GM21786 (cell line): ENCODE measurements around the gene OGFOD1.

Source experiments
- ATAC-seq: cut with Tn5 transposase; IDR thresholded peaks from one replicate; pipeline ENCODE4 v1.9.1; 2021; ENCODE audit not compliant: unreplicated experiment

Gene OGFOD1

DNA sequence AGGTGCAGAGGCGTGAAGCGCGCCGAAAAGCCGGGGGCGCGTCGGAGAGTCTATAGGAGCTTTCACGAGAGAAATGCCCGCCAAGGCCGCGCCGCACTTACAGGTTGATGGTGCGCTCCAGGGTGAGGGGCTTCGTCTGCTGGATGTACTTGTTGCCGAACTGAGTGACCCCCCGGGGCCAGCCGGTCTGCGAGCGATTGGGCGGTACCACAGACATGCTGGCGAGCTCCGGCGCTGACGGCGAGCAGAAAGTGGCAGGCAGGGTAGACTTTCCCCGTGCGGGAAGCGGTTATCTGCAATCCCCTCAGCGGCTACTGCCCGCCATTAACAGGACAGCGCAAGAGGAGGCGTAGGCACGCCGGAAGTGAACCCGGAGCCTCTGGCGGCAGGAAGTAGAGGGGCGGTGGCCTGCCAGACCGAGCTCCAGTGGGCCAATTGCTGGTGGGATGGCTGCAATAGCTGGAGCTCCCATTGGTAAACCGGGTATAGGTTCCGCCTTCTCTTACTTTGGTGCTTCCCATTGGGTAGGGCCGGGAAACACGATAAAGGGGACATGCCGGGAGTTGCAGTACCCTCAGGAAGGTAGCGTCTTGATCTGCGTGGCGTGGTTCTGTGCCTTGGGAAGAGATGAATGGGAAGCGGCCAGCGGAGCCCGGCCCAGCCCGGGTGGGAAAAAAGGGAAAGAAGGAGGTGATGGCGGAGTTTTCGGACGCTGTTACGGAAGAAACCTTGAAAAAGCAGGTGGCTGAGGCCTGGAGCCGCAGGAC lies at the start of gene OGFOD1, which contains the start of gene NUDT21:
OGFOD1 (plus strand) TSS at position 569 of the 767 bp plus-strand sequence; CDS start at position 628, 59 bp downstream.
NUDT21 (minus strand) TSS at position 347 of the 767 bp plus-strand sequence; CDS start at position 217, 130 bp downstream.
- peak; percentile 97 for ATAC-seq

DNA sequence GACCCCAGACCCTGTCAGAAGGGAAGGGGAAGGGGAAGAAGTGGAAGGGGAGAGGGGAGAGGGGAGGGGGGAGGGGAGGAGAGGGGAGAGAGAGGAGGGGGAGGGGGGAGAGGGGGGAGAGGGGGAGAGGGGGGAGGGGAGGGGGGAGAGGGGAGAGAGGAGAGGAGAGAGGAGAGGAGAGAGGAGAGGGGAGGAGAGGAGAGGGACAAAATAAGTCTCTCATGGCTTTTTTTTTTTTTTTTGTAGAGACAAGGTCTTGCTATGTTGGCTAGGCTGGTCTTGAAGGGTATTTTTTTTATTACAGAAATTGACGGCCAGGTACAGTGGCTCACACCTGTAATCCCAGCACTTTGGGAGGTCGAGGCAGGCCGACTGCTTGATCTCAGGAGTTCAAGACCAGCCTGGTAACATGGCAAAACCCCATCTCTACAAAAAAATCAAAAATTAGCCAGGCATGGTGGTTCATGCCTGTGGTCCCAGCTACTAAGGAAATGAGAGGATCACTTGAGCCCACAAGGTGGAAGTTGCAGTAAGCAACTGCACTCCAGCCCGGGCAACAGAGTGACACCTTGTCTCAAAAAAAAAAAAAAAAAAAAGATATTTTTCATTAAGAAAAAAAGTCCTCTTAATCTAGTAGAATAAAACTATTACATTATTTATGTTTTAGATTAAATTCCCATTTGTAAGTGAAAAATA lies 45.2 kb upstream of the OGFOD1 start:
- ATAC-seq = no peak

DNA sequence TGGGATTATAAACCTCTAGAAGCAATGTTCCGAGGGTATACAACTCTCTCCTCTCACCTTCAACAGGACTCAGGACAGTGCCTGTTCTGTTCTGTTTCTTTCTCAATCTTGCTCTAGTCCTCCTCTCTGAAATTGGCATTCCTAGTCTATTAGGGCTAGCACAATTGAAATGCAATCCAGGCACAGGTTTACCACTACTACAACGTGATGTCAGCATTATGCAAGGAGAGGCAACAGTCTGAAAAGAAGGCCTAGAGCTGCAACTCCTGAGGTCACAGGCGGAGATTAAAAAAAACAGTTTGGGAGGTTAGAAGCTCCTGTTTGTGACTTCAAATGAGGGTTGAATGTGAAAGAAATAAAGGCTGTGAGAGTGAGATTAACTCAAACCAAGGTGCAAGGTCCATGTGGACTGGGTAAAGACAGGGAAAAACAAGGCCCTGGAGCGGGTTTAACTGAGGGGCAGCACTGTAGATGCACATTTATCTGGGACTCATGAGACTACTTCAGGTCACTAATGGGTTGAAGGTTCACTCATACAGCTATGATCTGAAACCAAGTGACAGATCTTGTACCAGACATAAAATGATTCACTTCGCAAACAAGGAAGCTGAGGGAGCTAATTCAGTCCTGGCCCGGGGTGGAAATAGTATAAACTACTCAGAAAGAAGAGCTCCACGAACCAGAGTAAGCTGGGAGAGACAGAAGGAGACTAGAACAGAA lies 42.8 kb upstream of the OGFOD1 start:
- no peak for ATAC-seq

DNA sequence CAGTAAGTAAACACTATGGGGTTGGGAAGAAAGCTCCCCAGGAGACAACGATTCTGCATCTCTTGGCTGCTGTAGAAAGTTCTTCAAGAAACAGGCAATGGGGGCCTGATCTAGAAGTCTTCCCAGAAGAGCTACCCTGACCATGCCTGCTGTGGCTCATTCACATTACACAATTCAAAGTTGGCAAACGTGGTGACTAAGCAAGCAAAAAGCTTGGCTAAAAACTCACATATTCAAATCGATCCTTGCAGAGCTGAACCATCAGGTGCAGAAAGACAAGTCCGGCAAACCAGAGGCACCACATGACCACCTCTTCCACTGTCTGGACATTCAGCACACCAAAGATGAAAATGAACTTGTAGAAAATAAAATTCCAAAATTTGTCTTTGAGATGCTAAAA lies 42.2 kb upstream of the OGFOD1 start:
- no peak for ATAC-seq

DNA sequence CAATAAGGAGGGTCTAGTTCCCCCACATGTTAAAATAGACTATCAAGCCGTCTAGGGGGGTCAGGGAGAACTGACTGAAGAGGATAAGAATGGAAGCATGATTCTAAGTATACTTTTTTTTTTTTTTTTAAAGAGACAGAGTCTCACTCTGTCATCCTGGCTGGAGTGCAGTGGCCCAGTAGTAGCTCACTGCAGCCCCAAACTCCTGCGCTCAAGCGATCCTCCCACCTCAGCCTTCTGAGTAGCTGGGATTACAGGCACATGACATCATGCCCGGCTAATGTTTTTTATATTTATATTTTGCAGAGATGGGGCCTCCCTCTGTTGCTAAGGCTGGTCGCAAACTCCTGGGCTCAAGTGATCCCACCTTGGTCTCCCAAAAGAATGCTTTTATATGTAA lies 40.2 kb upstream of the OGFOD1 start:
- ATAC-seq = no peak

DNA sequence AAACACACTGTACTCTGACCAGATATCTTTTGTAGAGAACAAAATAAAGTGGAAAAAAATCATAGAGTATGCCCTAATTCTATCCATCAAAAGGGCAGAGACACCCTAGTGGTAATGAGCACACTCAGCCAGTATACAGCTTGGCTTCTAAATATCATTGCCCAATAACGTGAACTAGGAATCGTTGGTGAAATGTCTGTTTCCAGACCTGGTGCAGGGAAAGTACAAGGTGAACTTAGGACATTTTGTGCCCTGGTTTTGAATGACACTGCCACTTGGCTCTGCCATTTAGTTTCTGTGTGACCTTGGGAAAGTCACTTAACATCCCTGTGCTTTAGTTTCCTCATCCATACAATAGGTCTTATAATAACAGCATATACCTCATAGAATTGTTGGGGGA lies 39.7 kb upstream of the OGFOD1 start:
- no peak for ATAC-seq

DNA sequence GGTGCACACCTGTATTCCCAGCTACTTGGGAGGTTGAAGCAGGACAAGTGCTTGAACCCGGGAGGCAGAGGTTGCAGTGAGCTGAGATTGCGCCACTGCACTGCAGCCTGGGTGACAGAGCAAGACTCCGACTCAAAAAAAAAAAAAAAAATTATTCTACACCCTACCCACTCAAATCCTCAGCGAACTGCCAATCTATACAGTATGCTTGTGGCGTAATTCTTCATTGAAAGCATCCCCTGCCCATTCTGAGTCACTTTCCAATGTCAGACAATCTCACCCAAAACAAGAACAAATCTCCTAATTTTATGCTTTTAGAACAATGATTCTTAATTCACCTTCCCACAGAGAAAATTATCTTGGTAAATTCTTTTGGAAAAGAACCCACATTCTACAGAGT lies 38.0 kb upstream of the OGFOD1 start:
- ATAC-seq = no peak

DNA sequence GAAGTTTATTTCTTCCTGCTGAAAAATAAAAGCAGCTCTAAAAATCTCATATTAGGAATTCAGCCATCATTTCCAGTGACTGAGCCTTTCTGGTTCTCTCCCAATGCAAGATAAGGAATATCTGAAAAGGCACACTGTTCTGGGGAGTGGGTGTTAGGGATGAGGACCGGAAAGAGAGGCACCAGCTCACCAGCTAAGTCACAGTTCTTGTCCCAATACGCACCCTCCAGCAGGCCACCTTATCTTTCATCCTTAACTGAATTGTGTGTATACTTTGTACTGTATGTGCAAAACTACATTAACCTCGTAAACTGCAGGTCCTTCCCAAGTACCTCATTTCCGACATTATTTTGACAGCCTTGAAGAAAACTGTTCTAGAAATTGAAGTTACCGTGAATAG lies 37.0 kb upstream of the OGFOD1 start:
- no peak for ATAC-seq

DNA sequence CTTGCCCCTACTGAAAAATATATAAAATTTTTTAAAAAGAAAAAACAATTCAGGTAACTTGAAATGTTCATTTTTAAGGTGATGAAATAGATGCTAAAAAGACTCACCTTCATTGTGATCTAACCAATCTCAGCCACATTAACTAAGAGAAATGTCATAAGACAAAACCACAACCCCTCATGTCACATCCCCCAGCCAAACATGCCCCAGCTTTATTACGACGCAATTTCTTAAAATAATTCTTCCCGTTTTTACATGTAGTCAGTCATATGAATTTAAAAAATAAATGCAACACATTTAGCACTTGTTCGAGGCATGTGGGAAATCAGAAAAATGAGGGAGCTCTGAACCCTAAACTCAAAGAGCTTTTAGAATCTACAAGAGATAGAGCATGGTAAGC lies 35.5 kb upstream of the OGFOD1 start:
- ATAC-seq = no peak

DNA sequence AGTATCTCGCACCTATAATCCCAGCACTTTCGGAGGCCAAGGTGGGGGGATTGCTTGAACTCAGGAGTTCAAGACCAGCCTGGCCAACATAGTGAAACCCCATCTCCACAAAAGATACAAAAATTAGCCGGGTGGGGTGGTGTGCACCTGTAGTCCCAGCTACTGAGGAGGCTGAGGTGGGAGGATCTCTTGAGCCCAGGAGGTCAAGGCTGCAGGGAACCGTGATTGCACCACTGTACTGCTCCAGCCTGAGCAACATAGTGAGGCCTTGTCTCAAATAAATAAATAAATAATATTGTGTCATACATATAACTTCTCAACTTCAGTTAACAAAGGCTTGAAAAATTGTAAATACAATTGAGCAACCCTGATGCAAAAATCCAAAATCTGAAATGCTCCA lies 34.2 kb upstream of the OGFOD1 start:
- ATAC-seq = no peak

DNA sequence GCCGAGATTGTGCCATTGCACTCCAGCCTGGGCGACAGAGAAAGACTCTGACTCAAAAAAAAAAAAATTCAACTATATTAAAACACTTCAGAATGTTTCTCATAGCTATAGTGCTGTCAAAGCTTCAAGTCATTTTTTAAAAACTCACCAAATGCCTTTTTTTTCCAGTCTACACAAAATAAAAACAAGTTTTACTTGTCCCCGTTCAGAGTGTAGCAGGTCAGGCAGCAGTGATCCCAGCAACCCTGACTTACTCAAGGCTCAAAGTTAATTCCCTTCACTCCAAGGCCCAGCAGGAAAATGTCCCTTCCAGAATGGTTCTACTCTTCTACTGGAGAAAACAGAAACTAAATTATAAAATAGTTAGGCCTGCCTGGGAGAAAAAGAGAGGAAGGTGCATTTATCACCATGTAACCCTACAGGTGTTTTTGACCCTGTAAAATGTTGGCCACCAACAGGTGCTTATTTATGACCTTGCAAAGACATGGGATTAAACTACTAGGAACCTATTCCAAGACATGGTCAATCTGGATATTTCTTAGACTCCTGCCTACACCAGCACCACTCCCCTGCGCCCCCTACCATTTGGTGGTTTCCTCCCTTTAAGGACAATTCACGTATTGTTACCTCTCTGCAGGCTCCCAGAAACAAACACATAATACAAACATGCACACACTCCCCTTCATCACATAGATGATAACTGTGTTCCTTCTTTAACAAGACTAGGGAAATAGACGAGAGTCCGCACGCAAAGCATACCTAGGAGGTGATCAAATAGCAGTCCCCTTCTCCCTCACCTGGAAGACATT lies 31.4 kb upstream of the OGFOD1 start:
- no peak for ATAC-seq

DNA sequence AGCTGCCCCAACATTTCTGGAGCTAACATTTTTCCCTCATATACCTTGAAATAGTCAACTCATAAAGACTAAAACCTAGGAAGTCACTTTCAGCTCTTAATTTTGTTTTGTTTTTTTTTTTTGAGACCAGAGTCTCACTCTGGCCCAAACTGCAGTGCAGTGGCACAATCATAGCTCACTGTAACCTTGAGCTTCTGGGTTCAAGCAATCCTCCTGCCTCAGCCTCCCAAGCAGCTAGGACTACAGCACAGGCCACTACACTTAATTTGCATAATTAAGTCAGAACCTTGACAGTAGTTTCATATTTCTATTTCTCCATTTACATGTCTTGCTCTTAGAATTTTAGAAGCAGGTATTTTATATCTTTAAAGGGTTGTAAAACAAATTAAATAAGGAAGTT lies 30.7 kb upstream of the OGFOD1 start:
- ATAC-seq = no peak

DNA sequence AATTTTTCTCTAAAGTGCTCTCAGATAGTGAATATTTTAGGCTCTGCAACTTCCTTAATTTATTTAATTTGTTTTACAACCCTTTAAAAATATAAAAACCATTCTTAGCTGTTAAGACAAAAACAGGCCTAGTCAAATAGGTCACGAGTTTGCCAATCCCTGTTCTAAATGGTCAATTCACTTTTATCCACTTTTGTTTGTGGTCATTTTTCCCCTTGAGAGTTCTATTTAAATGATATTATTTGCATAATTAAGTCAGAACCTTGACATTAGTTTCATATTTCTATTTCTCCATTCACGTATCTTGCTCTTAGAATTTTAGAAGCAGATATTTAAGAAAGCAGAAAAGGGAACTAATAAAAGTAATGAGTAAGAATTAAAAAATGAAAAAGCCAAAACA lies 30.0 kb upstream of the OGFOD1 start:
- ATAC-seq = no peak

DNA sequence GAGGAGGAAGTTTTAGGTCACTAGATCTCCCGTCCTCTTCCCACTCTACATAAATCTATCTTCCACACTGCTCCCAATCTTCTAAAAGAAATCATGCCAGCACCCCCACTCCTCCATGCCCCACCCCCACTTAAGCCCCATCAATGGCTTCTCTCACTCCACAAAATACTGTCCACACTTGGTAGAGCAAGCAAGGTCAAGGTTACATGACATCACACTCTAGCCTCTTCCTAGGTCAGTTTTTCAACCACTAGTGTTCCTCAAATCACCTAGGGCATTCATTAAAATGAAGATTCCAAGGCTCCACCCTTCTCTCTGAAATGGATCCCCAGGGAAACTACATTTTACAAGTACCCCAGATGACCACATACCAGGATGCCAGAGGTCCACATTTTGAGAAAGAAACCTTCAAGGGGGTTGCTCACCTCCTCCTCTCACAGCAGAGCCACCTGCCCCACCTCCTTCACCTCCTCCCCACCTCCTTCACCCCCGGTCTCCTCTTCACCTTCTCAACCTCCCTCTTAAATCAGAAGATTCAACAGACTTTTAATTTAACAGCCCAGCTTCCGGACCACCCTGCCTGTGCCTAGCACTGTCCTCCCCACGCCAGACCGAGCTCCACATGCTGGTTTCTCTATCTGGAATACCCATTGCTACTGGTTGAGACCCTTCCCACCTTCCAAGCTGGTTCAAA lies 29.2 kb upstream of the OGFOD1 start:
- no peak for ATAC-seq

DNA sequence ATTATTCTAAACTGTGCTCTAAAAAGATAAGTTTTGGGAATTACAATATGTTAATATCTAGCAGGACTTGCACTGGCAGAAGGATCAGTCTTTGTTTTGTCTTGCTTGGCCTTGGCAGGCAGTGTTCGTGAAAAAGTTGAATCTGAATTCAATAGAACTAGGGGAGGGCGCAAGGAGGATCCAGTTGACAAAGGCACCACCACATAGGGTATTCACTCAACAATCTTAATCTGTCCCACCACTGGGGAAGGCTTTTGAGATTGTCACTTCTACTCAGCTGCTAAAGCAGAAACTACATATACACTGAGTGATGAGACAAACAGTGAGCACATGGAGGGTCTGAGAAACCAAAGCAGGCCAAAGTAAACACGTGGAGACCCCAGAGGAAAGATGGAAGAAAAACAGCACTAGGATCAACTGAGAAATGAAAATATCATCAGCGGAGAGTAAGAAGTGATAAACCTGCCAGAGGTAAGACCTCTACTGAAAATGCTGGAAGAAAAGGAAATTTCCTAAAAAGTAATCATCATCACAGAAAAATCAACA lies 28.4 kb upstream of the OGFOD1 start:
- ATAC-seq = no peak

DNA sequence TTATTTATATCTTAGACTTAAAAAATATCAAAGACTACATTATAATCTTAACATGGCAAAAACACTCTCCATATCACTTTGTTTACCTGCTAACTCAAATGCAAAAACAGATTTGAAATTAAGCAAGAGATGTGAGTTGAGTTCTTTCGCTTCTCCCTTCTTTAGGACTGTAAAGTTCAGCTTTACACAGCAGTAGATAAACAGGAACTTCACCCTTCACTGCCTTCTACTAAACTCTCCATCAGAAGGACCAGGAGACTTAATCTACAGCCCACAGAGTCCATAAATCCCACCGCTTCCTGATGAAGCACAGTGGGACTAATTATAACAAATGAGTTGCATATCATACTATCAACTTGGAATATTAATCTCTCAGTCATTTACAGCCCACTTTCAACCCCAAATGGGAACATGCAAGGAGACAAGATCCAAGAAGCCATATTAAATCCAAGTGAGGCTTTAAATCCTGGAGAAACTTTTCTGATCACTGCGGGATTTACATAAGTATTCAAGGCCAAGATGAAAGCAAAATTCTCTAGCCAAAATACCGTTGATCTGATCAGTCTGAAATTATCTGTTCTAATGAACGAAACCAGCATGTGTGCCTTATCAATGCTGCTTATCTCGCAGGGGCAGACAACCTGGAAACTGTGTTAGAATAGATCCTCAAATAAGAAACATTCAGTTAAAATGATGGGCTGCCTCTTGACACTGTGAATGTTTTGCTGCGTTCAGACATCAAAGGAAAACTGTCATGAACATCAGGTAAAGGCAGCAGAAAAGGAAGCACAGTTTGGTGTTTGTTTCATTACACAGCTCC lies 27.6 kb upstream of the OGFOD1 start:
- peak; percentile 28 for ATAC-seq

DNA sequence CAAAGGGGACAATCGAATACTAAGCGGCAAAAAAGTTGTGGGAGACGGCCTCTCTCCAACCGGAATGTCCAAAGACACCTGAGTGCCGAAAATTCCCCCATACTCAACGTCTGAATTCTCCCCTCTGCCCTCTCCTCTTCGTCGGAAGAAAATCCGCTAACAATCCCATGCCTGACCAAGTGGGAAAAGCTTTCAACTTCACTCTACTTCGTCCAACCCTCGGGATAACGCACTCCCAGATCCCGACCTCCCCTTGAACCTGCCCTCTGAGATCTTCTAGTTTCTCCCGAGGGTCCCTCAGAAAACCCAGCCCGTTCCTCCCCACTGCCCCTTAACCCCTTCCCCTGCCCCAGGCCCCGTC lies 27.0 kb upstream of the OGFOD1 start:
- no peak for ATAC-seq

DNA sequence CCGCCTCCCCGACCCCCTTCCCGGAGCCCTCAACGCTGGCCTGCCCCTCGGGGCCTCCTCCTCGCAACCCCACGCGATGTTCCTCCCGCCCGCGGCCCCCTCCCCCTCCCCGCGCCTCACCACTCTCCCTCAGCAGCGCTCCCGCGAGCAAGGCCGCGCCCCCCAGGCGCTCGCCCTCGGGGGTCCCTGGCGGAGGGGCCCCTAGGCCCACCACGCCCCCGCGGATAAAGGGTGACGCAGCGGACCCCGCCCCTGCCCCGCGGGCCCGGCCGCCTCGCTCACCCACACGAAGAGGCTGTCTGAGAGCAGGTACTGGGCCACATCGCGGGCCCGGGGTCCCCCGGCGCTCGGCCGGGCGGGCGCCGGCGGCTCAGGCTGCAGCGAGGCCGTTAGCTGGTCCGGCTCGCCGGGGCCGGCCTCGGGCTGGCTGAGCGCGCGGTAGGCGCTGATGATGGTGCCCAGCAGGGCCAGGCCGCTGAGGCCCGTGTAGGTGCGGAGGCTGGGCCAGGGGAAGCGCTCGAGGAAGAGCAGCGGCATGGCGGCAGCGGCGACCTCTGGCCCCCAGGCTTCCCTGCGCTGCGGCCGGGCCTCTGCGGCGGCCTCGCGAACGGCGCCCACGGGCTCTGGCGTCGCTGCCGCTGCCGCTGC lies 26.4 kb upstream of the OGFOD1 start:
- ATAC-seq = peak; percentile 22

DNA sequence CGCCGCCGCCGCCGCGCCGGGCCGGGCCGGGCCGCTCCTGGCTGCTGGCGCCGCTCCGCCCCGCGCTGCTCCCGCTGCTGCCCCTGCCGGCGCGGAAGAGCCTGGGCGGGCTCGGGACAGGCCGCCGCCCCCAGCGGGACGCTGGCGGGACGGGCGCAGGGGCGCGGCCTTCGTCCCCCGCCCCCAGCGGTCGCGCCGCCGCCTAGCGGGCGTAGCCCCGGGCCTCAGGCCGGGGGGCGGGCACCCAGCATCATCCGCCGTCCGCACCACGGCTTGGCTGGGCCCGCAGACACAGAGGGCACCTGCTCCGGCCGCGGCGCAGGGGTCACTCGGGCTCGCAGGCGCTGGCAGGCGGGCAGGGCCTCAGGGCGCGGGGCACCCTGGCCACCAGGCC lies 25.9 kb upstream of the OGFOD1 start, which contains the start of gene AMFR:
AMFR (minus strand) TSS at position 107 of the 394 bp plus-strand sequence. CDS start 218 bp downstream, outside the sequence.
- ATAC-seq = peak; percentile 70
